HEK293 (cell line): ENCODE results near the gene TIMM9.

Source experiments
- CTCF ChIA-PET: fragments of 350-600 bp; formaldehyde crosslinking; extraction: SDS; loops from one replicate; lab custom pipeline; 2021; ENCODE audit warnings: antibody characterized with exemption; lab: Yijun Ruan, JAX
- POLR2A ChIA-PET: fragments of 300-600 bp; formaldehyde crosslinking; extraction: SDS; loops from one replicate; lab custom pipeline; 2020; ENCODE audit warnings: antibody characterized with exemption, inconsistent platforms; lab: Yijun Ruan, JAX
- H3K27ac ChIP-seq: fragments of 200-500 bp; sonication (Bioruptor generic); 2 replicates; pipeline ENCODE4 v1.5.1; 2014; ENCODE audit warnings: low read depth, low read length, control low read depth, inconsistent platforms; ENCODE audit errors: extremely low read depth
- H3K36me3 ChIP-seq, 2 experiments: fragments of 200-500 bp in 1 of 2; sonication (Bioruptor generic) in 1 of 2; 1 replicate in 1 of 2; 2 replicates in 1 of 2; pipeline ENCODE4 v1.5.1; 2014 to 2017; ENCODE audit warnings: inconsistent platforms in 2 of 2, low read length in 2 of 2; ENCODE audit not compliant: control insufficient read depth in 2 of 2, insufficient read depth in 1 of 2
- H3K4me1 ChIP-seq: fragments of 200-500 bp; sonication (Bioruptor generic); 2 replicates; pipeline ENCODE4 v1.5.1; 2014; ENCODE audit warnings: mild to moderate bottlenecking, low read length, inconsistent platforms; ENCODE audit not compliant: control insufficient read depth, insufficient read depth
- H3K4me3 ChIP-seq: 2 replicates; pipeline ENCODE4 v1.5.1; 2011; ENCODE audit warnings: low read depth, mild to moderate bottlenecking, control low read depth, low read length, moderate library complexity
- H3K9me3 ChIP-seq: fragments of 200-500 bp; sonication (Bioruptor generic); 2 replicates; pipeline ENCODE4 v1.5.1; 2014; ENCODE audit warnings: low read depth, low read length, inconsistent platforms; ENCODE audit not compliant: control insufficient read depth, insufficient read depth
- GLI4 ChIP-seq: fragments of 450-650 bp; formaldehyde crosslinking; IDR thresholded peaks from 2 replicates; pipeline ENCODE4 v1.5.1; 2016; ENCODE audit warnings: missing biosample characterization, missing genetic modification characterization
- GLIS2 ChIP-seq: fragments of 450-650 bp; formaldehyde crosslinking; IDR thresholded peaks from 2 replicates; pipeline ENCODE4 v1.5.1; 2016; ENCODE audit warnings: missing biosample characterization, missing genetic modification characterization
- OVOL3 ChIP-seq: fragments of 450-650 bp; formaldehyde crosslinking; IDR thresholded peaks from 2 replicates; pipeline ENCODE4 v1.5.1; 2016; ENCODE audit warnings: missing biosample characterization, missing genetic modification characterization
- SCRT2 ChIP-seq: fragments of 450-650 bp; formaldehyde crosslinking; IDR thresholded peaks from 2 replicates; pipeline ENCODE4 v1.5.1; 2016; ENCODE audit warnings: missing biosample characterization, missing genetic modification characterization
- SP2 ChIP-seq: fragments of 450-650 bp; formaldehyde crosslinking; IDR thresholded peaks from 2 replicates; pipeline ENCODE4 v1.5.1; 2016; ENCODE audit warnings: missing biosample characterization, missing genetic modification characterization
- SP7 ChIP-seq: fragments of 450-650 bp; formaldehyde crosslinking; IDR thresholded peaks from 2 replicates; pipeline ENCODE4 v1.5.1; 2016; ENCODE audit warnings: missing biosample characterization, missing genetic modification characterization
- ZBTB21 ChIP-seq: fragments of 450-650 bp; formaldehyde crosslinking; IDR thresholded peaks from 2 replicates; pipeline ENCODE4 v1.5.1; 2017; ENCODE audit warnings: missing biosample characterization, missing genetic modification characterization
- ZFP3 ChIP-seq: fragments of 450-650 bp; formaldehyde crosslinking; IDR thresholded peaks from 2 replicates; pipeline ENCODE4 v1.5.1; 2016; ENCODE audit warnings: low read depth, missing biosample characterization, missing genetic modification characterization
- ZFP69B ChIP-seq: fragments of 450-650 bp; formaldehyde crosslinking; IDR thresholded peaks from 2 replicates; pipeline ENCODE4 v1.5.1; 2016; ENCODE audit warnings: missing biosample characterization, missing genetic modification characterization
- ZNF112 ChIP-seq: fragments of 450-650 bp; formaldehyde crosslinking; IDR thresholded peaks from 2 replicates; pipeline ENCODE4 v1.5.0; 2017; ENCODE audit warnings: missing biosample characterization, missing genetic modification characterization
- ZNF132 ChIP-seq: fragments of 450-650 bp; formaldehyde crosslinking; IDR thresholded peaks from 2 replicates; pipeline ENCODE4 v1.5.1; 2017; ENCODE audit warnings: missing biosample characterization, missing genetic modification characterization, borderline replicate concordance
- ZNF248 ChIP-seq: fragments of 450-650 bp; formaldehyde crosslinking; IDR thresholded peaks from 2 replicates; pipeline ENCODE4 v1.5.1; 2017; ENCODE audit warnings: missing biosample characterization, missing genetic modification characterization
- ZNF350 ChIP-seq: fragments of 450-650 bp; formaldehyde crosslinking; IDR thresholded peaks from 2 replicates; pipeline ENCODE4 v1.5.0; 2017; ENCODE audit warnings: missing biosample characterization, mild to moderate bottlenecking, missing genetic modification characterization
- ZNF416 ChIP-seq: fragments of 450-650 bp; formaldehyde crosslinking; IDR thresholded peaks from 2 replicates; pipeline ENCODE4 v1.5.1; 2016; ENCODE audit warnings: missing biosample characterization, missing genetic modification characterization
- ZNF501 ChIP-seq: fragments of 450-650 bp; formaldehyde crosslinking; IDR thresholded peaks from 2 replicates; pipeline ENCODE4 v1.5.1; 2016; ENCODE audit warnings: missing biosample characterization, missing genetic modification characterization
- ZNF529 ChIP-seq: fragments of 450-650 bp; formaldehyde crosslinking; IDR thresholded peaks from 2 replicates; pipeline ENCODE4 v1.5.1; 2017; ENCODE audit warnings: missing genetic modification characterization, missing biosample characterization; ENCODE audit not compliant: insufficient replicate concordance
- ZNF549 ChIP-seq: fragments of 450-650 bp; IDR thresholded peaks from 2 replicates; pipeline ENCODE4 v1.5.1; 2018; ENCODE audit warnings: missing biosample characterization, missing genetic modification characterization, mild to moderate bottlenecking, inconsistent platforms, moderate library complexity
- ZNF600 ChIP-seq: fragments of 450-650 bp; formaldehyde crosslinking; IDR thresholded peaks from 2 replicates; pipeline ENCODE4 v1.5.1; 2016; ENCODE audit warnings: missing biosample characterization, missing genetic modification characterization
- ZNF776 ChIP-seq: fragments of 450-650 bp; formaldehyde crosslinking; IDR thresholded peaks from 2 replicates; pipeline ENCODE4 v1.5.0; 2017; ENCODE audit warnings: missing biosample characterization, missing genetic modification characterization, borderline replicate concordance
- ZNF777 ChIP-seq: fragments of 450-650 bp; formaldehyde crosslinking; IDR thresholded peaks from 2 replicates; pipeline ENCODE4 v1.5.1; 2017; ENCODE audit warnings: missing biosample characterization, missing genetic modification characterization, borderline replicate concordance
- ZNF843 ChIP-seq: fragments of 450-650 bp; formaldehyde crosslinking; IDR thresholded peaks from 2 replicates; pipeline ENCODE4 v1.5.1; 2016; ENCODE audit warnings: missing biosample characterization, missing genetic modification characterization
- TF ChIP-seq, protein P1 (sequence below): fragments of 450-650 bp; formaldehyde crosslinking; IDR thresholded peaks from 2 replicates; pipeline ENCODE4 v1.5.1; 2016; ENCODE audit warnings: missing biosample characterization, missing genetic modification characterization
- TF ChIP-seq, protein P2 (sequence below): fragments of 450-650 bp; formaldehyde crosslinking; IDR thresholded peaks from 2 replicates; pipeline ENCODE4 v1.5.1; 2016; ENCODE audit warnings: missing biosample characterization, missing genetic modification characterization, borderline replicate concordance
- TF ChIP-seq, protein P3 (sequence below): fragments of 450-650 bp; formaldehyde crosslinking; IDR thresholded peaks from 2 replicates; pipeline ENCODE4 v1.5.1; 2016; ENCODE audit warnings: missing biosample characterization, missing genetic modification characterization
- TF ChIP-seq, protein P4 (sequence below): fragments of 450-650 bp; formaldehyde crosslinking; IDR thresholded peaks from 2 replicates; pipeline ENCODE4 v1.5.1; 2016; ENCODE audit warnings: missing biosample characterization, missing genetic modification characterization
- TF ChIP-seq, protein P5 (sequence below): fragments of 450-650 bp; formaldehyde crosslinking; IDR thresholded peaks from 2 replicates; pipeline ENCODE4 v1.5.1; 2016; ENCODE audit warnings: missing biosample characterization, missing genetic modification characterization

TIMM9 gene

DNA sequence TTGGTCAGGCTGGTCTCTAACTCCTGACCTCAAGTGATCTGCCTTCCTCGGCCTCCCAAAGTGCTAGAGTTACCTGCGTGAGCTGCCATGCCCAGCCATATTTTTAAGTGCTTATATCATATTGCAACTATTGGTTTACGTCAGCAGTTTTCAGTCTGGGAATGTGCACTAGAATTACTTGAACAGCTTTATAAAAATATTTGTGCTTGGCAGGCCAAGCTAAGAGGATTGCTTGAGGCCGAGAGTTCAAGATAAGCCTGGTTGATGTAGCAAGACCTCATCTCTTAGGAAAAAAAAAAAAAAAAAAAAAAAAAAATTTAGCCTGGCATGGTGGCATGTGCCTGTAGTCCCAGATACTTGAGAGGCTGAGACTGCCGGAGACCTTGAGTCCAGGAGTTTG, 17.3 kb upstream of the TIMM9 start:
- no peak overlapping the region for H3K27ac ChIP-seq
- POLR2A ChIA-PET, result no interaction called here
- TF ChIP-seq, protein P1, sequence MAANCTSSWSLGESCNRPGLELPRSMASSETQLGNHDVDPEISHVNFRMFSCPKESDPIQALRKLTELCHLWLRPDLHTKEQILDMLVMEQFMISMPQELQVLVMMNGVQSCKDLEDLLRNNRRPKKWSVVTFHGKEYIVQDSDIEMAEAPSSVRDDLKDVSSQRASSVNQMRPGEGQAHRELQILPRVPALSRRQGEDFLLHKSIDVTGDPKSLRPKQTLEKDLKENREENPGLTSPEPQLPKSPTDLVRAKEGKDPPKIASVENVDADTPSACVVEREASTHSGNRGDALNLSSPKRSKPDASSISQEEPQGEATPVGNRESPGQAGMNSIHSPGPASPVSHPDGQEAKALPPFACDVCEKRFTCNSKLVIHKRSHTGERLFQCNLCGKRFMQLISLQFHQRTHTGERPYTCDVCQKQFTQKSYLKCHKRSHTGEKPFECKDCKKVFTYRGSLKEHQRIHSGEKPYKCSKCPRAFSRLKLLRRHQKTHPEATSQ, result no peak
- no peak for TF ChIP-seq ZNF350 (tag by site-specific recombination)
- TF ChIP-seq, protein P2, sequence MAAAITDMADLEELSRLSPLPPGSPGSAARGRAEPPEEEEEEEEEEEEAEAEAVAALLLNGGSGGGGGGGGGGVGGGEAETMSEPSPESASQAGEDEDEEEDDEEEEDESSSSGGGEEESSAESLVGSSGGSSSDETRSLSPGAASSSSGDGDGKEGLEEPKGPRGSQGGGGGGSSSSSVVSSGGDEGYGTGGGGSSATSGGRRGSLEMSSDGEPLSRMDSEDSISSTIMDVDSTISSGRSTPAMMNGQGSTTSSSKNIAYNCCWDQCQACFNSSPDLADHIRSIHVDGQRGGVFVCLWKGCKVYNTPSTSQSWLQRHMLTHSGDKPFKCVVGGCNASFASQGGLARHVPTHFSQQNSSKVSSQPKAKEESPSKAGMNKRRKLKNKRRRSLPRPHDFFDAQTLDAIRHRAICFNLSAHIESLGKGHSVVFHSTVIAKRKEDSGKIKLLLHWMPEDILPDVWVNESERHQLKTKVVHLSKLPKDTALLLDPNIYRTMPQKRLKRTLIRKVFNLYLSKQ (tag by site-specific recombination), result no peak
- TF ChIP-seq ZNF529 (tag by site-specific recombination), result no peak
- TF ChIP-seq GLIS2, result no peak
- no peak for TF ChIP-seq ZFP3
- TF ChIP-seq SP2, result no peak
- TF ChIP-seq ZNF416 (tag by site-specific recombination), result no peak
- no peak for TF ChIP-seq ZNF248 (tag by site-specific recombination)
- no peak for TF ChIP-seq ZNF843
- TF ChIP-seq ZNF776 (tag by site-specific recombination), result no peak
- TF ChIP-seq ZNF132 (tag by site-specific recombination), result no peak
- TF ChIP-seq, protein P3, sequence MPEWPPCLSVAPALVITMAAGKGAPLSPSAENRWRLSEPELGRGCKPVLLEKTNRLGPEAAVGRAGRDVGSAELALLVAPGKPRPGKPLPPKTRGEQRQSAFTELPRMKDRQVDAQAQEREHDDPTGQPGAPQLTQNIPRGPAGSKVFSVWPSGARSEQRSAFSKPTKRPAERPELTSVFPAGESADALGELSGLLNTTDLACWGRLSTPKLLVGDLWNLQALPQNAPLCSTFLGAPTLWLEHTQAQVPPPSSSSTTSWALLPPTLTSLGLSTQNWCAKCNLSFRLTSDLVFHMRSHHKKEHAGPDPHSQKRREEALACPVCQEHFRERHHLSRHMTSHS (tag by site-specific recombination), result no peak
- TF ChIP-seq, protein P4, sequence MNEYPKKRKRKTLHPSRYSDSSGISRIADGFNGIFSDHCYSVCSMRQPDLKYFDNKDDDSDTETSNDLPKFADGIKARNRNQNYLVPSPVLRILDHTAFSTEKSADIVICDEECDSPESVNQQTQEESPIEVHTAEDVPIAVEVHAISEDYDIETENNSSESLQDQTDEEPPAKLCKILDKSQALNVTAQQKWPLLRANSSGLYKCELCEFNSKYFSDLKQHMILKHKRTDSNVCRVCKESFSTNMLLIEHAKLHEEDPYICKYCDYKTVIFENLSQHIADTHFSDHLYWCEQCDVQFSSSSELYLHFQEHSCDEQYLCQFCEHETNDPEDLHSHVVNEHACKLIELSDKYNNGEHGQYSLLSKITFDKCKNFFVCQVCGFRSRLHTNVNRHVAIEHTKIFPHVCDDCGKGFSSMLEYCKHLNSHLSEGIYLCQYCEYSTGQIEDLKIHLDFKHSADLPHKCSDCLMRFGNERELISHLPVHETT (tag by site-specific recombination), result no peak
- H3K9me3 ChIP-seq, result no peaks in the 10 kb centered on the region
- no peaks in the 10 kb centered on the region for H3K4me1 ChIP-seq
- no peak overlapping the region for H3K4me3 ChIP-seq
- CTCF ChIA-PET, result no interaction called here
- peaks cover 43% of the 10 kb centered on the region in 2 experiments for H3K36me3 ChIP-seq

DNA sequence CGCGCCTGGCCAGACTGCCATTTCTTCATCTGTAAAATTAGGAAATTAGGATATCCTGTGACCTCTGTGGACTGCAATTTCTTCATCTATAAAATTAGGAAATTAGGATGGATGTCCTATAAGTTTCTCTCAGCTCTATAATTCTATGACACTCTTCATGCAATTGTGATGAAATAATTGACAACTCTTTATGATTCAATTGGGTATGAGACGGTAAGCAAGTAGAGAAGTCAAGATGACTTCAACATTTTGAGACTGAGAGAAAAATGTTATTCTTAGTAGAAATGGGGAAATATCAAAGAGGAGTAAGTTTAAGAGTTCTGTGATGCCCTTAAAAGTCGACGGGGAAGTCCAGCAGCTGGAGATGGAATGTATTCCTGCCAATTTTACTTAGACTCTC, 12.1 kb upstream of the TIMM9 start:
- POLR2A ChIA-PET, result no interaction called here
- Histone ChIP-seq H3K4me1 (no peaks in the 10 kb centered on the region), H3K4me3 (no peak overlapping the region), H3K9me3 (no peaks in the 10 kb centered on the region)
- CTCF ChIA-PET, result no interaction called here
- TF ChIP-seq OVOL3 (tag by site-specific recombination) (no peak), ZNF777 (tag by site-specific recombination) (no peak), ZNF600 (tag by site-specific recombination) (no peak), ZNF549 (tag by site-specific recombination) (no peak), GLI4 (tag by site-specific recombination) (no peak), ZNF350 (tag by site-specific recombination) (no peak), ZNF501 (tag by site-specific recombination) (no peak), ZBTB21 (tag by site-specific recombination) (no peak), ZNF112 (tag by site-specific recombination) (no peak), SCRT2 (tag by site-specific recombination) (no peak), ZFP69B (tag by site-specific recombination) (no peak), SP7 (tag by site-specific recombination) (no peak)
- TF ChIP-seq, protein P5, sequence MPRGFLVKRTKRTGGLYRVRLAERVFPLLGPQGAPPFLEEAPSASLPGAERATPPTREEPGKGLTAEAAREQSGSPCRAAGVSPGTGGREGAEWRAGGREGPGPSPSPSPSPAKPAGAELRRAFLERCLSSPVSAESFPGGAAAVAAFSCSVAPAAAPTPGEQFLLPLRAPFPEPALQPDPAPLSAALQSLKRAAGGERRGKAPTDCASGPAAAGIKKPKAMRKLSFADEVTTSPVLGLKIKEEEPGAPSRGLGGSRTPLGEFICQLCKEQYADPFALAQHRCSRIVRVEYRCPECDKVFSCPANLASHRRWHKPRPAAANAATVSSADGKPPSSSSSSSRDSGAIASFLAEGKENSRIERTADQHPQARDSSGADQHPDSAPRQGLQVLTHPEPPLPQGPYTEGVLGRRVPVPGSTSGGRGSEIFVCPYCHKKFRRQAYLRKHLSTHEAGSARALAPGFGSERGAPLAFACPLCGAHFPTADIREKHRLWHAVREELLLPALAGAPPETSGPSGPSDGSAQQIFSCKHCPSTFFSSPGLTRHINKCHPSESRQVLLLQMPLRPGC (tag by site-specific recombination), result no peak
- TF ChIP-seq, all 188 proteins: peak for 0
- H3K27ac ChIP-seq, result no peak overlapping the region
- peaks cover 38 to 44% of the 10 kb centered on the region in 2 experiments for H3K36me3 ChIP-seq
